Trophoblast cell (in vitro differentiated cells and primary cell): Measurements from ENCODE around the gene RNF224.

Experiments
- DNase-seq, 2 donors: peaks; one replicate each; pipeline ENCODE4 v3.0.0-alpha.2; 2016
- H2AFZ ChIP-seq: 2 replicates; pipeline ENCODE4 v1.6.1; 2013; ENCODE audit warnings: low read length, moderate library complexity, mild to moderate bottlenecking; ENCODE audit not compliant: insufficient read depth, poor library complexity
- H2AK5ac ChIP-seq: 2 replicates; pipeline ENCODE4 v1.6.1; 2013; ENCODE audit warnings: mild to moderate bottlenecking, low read length
- H2BK120ac ChIP-seq: 2 replicates; pipeline ENCODE4 v1.6.1; 2013; ENCODE audit warnings: low read length, mild to moderate bottlenecking, moderate library complexity; ENCODE audit not compliant: insufficient read depth, poor library complexity
- H2BK12ac ChIP-seq: 2 replicates; pipeline ENCODE4 v1.6.1; 2013; ENCODE audit warnings: mild to moderate bottlenecking, low read length, moderate library complexity
- H2BK5ac ChIP-seq: 2 replicates; pipeline ENCODE4 v1.6.1; 2013; ENCODE audit warnings: low read length, low read depth, moderate library complexity, mild to moderate bottlenecking; ENCODE audit not compliant: poor library complexity
- H3K14ac ChIP-seq: 2 replicates; pipeline ENCODE4 v1.6.1; 2013; ENCODE audit warnings: mild to moderate bottlenecking, low read length
- H3K18ac ChIP-seq: 2 replicates; pipeline ENCODE4 v1.6.1; 2013; ENCODE audit warnings: mild to moderate bottlenecking, low read length
- H3K23ac ChIP-seq: 2 replicates; pipeline ENCODE4 v1.6.1; 2013; ENCODE audit warnings: low read length
- H3K27ac ChIP-seq: 2 replicates; pipeline ENCODE4 v1.5.1; 2013; ENCODE audit warnings: low read depth, mild to moderate bottlenecking, inconsistent platforms, low read length, moderate library complexity
- H3K27me3 ChIP-seq: 2 replicates; pipeline ENCODE4 v1.6.1; 2013; ENCODE audit warnings: inconsistent platforms, mild to moderate bottlenecking, low read length, moderate library complexity; ENCODE audit not compliant: insufficient read depth
- H3K36me3 ChIP-seq, 2 experiments: 1 replicate in 1 of 2; 2 replicates in 1 of 2; pipeline ENCODE4 v1.6.1; 2013; ENCODE audit warnings: low read length in 2 of 2, mild to moderate bottlenecking in 2 of 2, moderate library complexity in 1 of 2; ENCODE audit not compliant: insufficient read depth in 2 of 2, control insufficient read depth in 1 of 2
- H3K4ac ChIP-seq: 2 replicates; pipeline ENCODE4 v1.6.1; 2013; ENCODE audit warnings: low read depth, mild to moderate bottlenecking, low read length, moderate library complexity
- H3K4me1 ChIP-seq, 2 experiments: 1 replicate in 1 of 2; 2 replicates in 1 of 2; pipeline ENCODE4 v1.6.1; 2013; ENCODE audit warnings: low read length in 2 of 2, mild to moderate bottlenecking in 2 of 2, moderate library complexity in 1 of 2; ENCODE audit not compliant: insufficient read depth in 2 of 2, control insufficient read depth in 1 of 2
- H3K4me2 ChIP-seq: 2 replicates; pipeline ENCODE4 v1.6.1; 2013; ENCODE audit warnings: inconsistent platforms, mild to moderate bottlenecking, low read length, moderate library complexity
- H3K4me3 ChIP-seq: 2 replicates; pipeline ENCODE4 v1.5.1; 2013; ENCODE audit warnings: mild to moderate bottlenecking, low read depth, low read length, inconsistent platforms
- H3K79me1 ChIP-seq: one replicate; pipeline ENCODE4 v1.6.1; 2013; ENCODE audit warnings: low read length
- H3K79me2 ChIP-seq: 2 replicates; pipeline ENCODE4 v1.6.1; 2013; ENCODE audit warnings: low read length, mild to moderate bottlenecking; ENCODE audit not compliant: control insufficient read depth, insufficient read depth, poor library complexity
- H3K9ac ChIP-seq: 2 replicates; pipeline ENCODE4 v1.6.1; 2013; ENCODE audit warnings: mild to moderate bottlenecking, low read length
- H3K9me3 ChIP-seq: 2 replicates; pipeline ENCODE4 v1.6.1; 2013; ENCODE audit warnings: low read depth, mild to moderate bottlenecking, control low read depth, inconsistent platforms, low read length; ENCODE audit not compliant: insufficient read depth
- H4K12ac ChIP-seq: 2 replicates; pipeline ENCODE4 v1.6.1; 2013; ENCODE audit warnings: low read depth, mild to moderate bottlenecking, low read length, moderate library complexity
- H4K8ac ChIP-seq: 2 replicates; pipeline ENCODE4 v1.6.1; 2013; ENCODE audit warnings: low read depth, mild to moderate bottlenecking, low read length, moderate library complexity
- H4K91ac ChIP-seq: one replicate; pipeline ENCODE4 v1.6.1; 2013; ENCODE audit warnings: low read depth, mild to moderate bottlenecking, low read length, moderate library complexity
- WGBS: extraction: QIAGEN DNeasy Blood & Tissue Kit; methylation state at CpG from one replicate; pipeline ENCODE4 v1.1.7; 2013; ENCODE audit warnings: missing lambda C conversion rate; ENCODE audit not compliant: insufficient read length, insufficient coverage; ENCODE audit errors: extremely low coverage; 5-methylcytosine and 5-hydroxymethylcytosine counted together

Gene RNF224

DNA sequence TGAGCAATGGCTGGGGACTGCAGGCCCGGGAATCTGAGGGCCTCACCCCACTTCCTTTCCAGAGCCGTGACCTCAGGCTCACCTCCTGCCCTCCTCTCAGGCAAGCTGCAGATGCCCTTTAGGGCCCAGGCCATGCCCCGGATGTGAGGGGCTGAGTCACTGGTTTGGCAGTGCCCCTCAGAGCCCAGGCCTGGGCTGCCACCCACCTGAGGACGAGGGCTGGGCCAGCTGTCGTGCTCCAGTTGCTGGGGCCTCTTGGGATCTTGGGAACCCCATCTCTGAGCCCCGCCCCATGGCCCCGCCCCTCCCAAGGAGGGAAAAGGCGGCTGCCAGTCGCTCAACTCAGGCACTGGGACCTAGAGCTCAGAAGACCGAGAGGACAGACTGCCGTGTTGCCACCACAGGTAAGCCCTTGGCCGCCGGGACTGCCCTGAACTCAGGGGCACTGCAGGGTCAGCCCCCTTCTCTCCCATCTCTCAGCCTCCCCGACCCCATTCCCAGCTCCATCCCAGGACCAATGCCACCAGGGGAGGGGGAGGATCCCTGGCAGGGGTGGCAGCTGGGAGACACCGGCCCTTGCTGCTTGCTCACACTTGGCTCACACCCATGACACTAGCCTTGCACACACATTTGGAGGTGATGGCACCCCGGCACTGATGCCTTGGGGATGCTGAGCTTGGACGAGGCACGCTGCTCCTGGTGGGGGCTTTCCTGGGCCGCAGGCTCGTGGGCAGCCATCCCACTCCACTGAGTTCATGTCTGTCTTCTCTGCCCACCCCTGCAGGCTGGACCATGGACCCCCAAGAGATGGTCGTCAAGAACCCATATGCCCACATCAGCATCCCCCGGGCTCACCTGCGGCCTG lies 2.2 kb upstream of the RNF224 start, which contains the start of gene CYSRT1:
TSS of gene CYSRT1 (plus strand) at position 345 of the 865 bp plus-strand sequence. CDS start at position 793, 448 bp downstream.
- DNase-seq = no peak
- peaks cover 8% of the 10 kb centered on the region for H3K79me1 ChIP-seq
- peak within 1 kb of the TSS; percentile 79 for H3K4me3 ChIP-seq
- peaks cover 20 to 30% of the 10 kb centered on the region in 2 experiments for H3K4me1 ChIP-seq
- H4K12ac ChIP-seq = peak within 1 kb of the TSS; percentile 65
- H3K4me2 ChIP-seq = peak within 1 kb of the TSS; percentile 94
- no peak within 1 kb of the TSS for H3K14ac ChIP-seq
- H3K27me3 ChIP-seq = no peaks in the 10 kb centered on the region
- H3K9ac ChIP-seq = no peak within 1 kb of the TSS
- H3K79me2 ChIP-seq = peaks cover 2% of the 10 kb centered on the region
- H3K4ac ChIP-seq = peak within 1 kb of the TSS; percentile 90
- H2BK120ac ChIP-seq = no peak within 1 kb of the TSS
- no CpG with 5 or more reads among the region's 23 CpGs for WGBS
- H3K23ac ChIP-seq = no peak within 1 kb of the TSS
- H2BK5ac ChIP-seq = no peak within 1 kb of the TSS
- peak within 1 kb of the TSS; percentile 91 for H4K8ac ChIP-seq
- H3K27ac ChIP-seq = no peak within 1 kb of the TSS
- no peak within 1 kb of the TSS for H2AFZ ChIP-seq
- no peak within 1 kb of the TSS for H3K18ac ChIP-seq
- H3K9me3 ChIP-seq = peaks cover 3% of the 10 kb centered on the region
- H4K91ac ChIP-seq = no peak within 1 kb of the TSS
- H3K36me3 ChIP-seq = no peaks in the 10 kb centered on the region
- H2AK5ac ChIP-seq = peak within 1 kb of the TSS; percentile 8
- no peak within 1 kb of the TSS for H2BK12ac ChIP-seq

DNA sequence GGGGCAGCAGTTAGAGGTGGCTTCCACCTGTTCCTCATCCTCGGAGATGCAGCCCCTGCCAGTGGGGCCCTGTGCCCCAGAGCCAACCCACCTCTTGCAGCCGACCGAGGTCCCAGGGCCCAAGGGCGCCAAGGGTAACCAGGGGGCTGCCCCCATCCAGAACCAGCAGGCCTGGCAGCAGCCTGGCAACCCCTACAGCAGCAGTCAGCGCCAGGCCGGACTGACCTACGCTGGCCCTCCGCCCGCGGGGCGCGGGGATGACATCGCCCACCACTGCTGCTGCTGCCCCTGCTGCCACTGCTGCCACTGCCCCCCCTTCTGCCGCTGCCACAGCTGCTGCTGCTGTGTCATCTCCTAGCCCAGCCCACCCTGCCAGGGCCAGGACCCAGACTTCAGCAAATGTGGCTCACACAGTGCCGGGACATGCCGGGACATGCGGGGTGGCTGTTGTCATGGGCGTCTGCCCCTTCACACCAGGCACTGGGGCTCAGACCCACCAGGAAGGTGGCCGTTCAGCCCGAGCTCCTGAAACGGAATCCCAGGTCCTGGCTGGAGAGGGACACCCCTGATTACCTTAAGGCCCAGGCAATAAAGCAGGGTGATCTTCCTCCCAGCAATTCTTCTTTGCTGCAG lies 1.5 kb upstream of the RNF224 start:
- Histone ChIP-seq H3K4me2 (no peak overlapping the region), H2BK12ac (no peak overlapping the region), H4K91ac (no peak overlapping the region), H3K79me2 (peaks cover 2% of the 10 kb centered on the region), H3K9ac (no peak overlapping the region), H2AFZ (no peak overlapping the region), H3K4me3 (no peak overlapping the region), H3K27me3 (no peaks in the 10 kb centered on the region), H3K4me1 (peaks cover 20 to 30% of the 10 kb centered on the region in 2 experiments), H3K23ac (no peak overlapping the region), H4K12ac (no peak overlapping the region), H3K14ac (no peak overlapping the region), H3K18ac (no peak overlapping the region), H2BK120ac (no peak overlapping the region), H2AK5ac (no peak overlapping the region), H3K79me1 (peaks cover 8% of the 10 kb centered on the region), H3K9me3 (peaks cover 3% of the 10 kb centered on the region), H4K8ac (no peak overlapping the region), H3K4ac (no peak overlapping the region), H3K36me3 (no peaks in the 10 kb centered on the region), H2BK5ac (no peak overlapping the region), H3K27ac (no peak overlapping the region)
- WGBS = no CpG with 5 or more reads among the region's 21 CpGs
- DNase-seq = no peak

DNA sequence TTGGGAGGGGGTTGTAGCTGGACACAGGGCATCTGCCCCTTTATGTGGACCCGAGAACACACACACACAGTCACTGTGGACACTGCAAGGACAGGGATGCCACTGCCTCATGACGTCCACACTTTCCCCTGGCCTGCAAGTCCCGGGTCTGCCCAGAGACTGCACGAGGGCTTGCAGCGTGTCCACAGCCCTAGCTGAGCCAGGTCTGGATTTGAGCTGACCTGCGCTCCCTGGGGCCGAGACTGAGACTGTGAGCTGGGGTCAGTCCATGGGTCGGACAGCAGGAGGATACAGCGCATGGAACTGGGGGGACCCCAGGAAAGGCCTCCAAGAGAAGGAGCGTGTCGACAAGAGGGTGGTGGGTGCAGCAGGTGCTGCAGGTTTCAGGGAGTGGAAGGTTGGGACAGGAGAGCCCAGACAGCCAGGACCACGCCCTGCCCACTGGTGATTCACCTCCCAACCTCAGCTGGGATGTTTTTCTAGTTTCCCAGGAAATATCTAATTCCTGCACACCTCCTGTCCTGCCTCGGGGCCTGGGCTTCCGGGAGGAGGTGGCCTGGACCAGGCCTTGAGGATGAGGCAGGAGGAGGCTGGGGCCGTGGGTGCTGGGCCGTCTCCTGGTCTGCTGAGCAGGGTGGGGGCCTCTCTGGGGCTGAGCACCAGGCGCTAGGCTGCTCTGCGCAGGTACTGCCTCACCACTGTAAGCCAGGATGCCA lies 806 bp upstream of the RNF224 start:
- H4K8ac ChIP-seq = no peak overlapping the region
- H3K4me3 ChIP-seq = no peak overlapping the region
- H3K27ac ChIP-seq = no peak overlapping the region
- no peak overlapping the region for H3K4me2 ChIP-seq
- H3K4ac ChIP-seq = no peak overlapping the region
- peaks cover 7% of the 10 kb centered on the region for H3K79me1 ChIP-seq
- peaks cover 3% of the 10 kb centered on the region for H3K9me3 ChIP-seq
- H3K79me2 ChIP-seq = peaks cover 2% of the 10 kb centered on the region
- H3K23ac ChIP-seq = no peak overlapping the region
- no peak overlapping the region for H3K14ac ChIP-seq
- H2AK5ac ChIP-seq = no peak overlapping the region
- H2BK120ac ChIP-seq = no peak overlapping the region
- H4K12ac ChIP-seq = no peak overlapping the region
- H3K9ac ChIP-seq = no peak overlapping the region
- H2BK5ac ChIP-seq = no peak overlapping the region
- no CpG with 5 or more reads among the region's 18 CpGs for WGBS
- H2BK12ac ChIP-seq = no peak overlapping the region
- peaks cover 19 to 29% of the 10 kb centered on the region in 2 experiments for H3K4me1 ChIP-seq
- H3K18ac ChIP-seq = no peak overlapping the region
- no peak overlapping the region for H2AFZ ChIP-seq
- H4K91ac ChIP-seq = no peak overlapping the region
- no peaks in the 10 kb centered on the region for H3K36me3 ChIP-seq
- no peaks in the 10 kb centered on the region for H3K27me3 ChIP-seq
- peak; percentile 96 for DNase-seq

DNA sequence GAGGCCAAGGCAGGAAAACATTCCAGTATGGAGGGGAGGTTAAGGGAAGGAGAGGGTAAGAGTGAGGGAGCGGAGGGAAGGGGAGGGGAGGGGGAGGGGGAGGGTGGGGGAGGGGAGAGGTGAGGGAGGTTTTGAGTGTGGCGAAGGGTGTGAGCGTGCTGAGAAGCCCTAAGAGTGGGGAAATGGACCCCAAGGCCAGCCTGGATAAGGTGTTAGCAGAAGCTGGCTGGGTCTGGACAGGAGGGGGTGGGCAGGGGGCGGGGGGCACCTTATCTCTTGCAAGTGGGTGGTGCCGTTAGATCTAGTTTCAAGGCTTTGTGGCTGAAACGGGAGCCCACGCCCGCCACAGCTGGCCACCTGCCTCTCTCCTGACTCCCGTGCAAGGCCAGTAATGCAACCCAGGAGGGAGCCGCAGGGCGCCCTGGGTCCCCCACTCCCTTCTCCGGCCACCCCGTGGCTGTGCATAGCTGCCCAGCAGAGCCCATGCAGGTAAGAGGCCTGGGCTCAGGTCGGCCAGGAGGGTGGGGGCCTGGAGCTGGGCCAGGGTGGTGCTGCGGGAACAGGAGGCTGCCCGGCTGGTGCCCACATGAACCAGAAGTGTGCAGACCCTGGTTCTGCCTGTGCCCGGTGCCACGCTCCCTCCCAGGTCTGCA lies 677 bp downstream of the RNF224 start:
- Histone ChIP-seq H2AFZ (no peak overlapping the region), H2AK5ac (no peak overlapping the region), H4K8ac (no peak overlapping the region), H3K23ac (no peak overlapping the region), H3K4me2 (no peak overlapping the region), H3K14ac (no peak overlapping the region), H3K18ac (no peak overlapping the region), H3K4ac (no peak overlapping the region), H4K91ac (no peak overlapping the region), H3K27me3 (no peaks in the 10 kb centered on the region), H3K27ac (no peak overlapping the region), H2BK12ac (no peak overlapping the region), H3K4me1 (peaks cover 13 to 21% of the 10 kb centered on the region in 2 experiments), H2BK5ac (no peak overlapping the region), H2BK120ac (no peak overlapping the region), H3K79me2 (peaks cover 2% of the 10 kb centered on the region), H3K4me3 (no peak overlapping the region), H4K12ac (no peak overlapping the region), H3K79me1 (peaks cover 3% of the 10 kb centered on the region), H3K36me3 (no peaks in the 10 kb centered on the region), H3K9me3 (peaks cover 3% of the 10 kb centered on the region), H3K9ac (no peak overlapping the region)
- DNase-seq = no peak
- WGBS = no CpG with 5 or more reads among the region's 18 CpGs
